Spinal cord (tissue), 10 donors: ENCODE results near the gene GRM5. TPM values are rescaled to one million over a fixed set of nuclear protein-coding genes. Genes with fewer than 3 reads are reported as not detected.

Experiments
- DNase-seq, 6 donors: peaks; one replicate each; pipeline versions ENCODE4 v3.0.0 to v3.0.0-alpha.2; 2013 to 2015; ENCODE audit warnings: low spot score in 6 of 6, low read depth in 4 of 6
- H3K27ac ChIP-seq: one replicate; pipeline ENCODE4 v1.5.1; 2013; ENCODE audit warnings: low read depth, low read length, control low read depth
- H3K27me3 ChIP-seq: one replicate; pipeline ENCODE4 v1.6.1; 2013; ENCODE audit warnings: low read length; ENCODE audit not compliant: control insufficient read depth, insufficient read depth
- H3K36me3 ChIP-seq: one replicate; pipeline ENCODE4 v1.6.1; 2013; ENCODE audit warnings: low read length; ENCODE audit not compliant: control insufficient read depth, insufficient read depth
- H3K4me1 ChIP-seq: one replicate; pipeline ENCODE4 v1.6.1; 2013; ENCODE audit warnings: low read length; ENCODE audit not compliant: control insufficient read depth, insufficient read depth
- H3K4me3 ChIP-seq: one replicate; pipeline ENCODE4 v1.5.1; 2013; ENCODE audit warnings: low read depth, low read length, control low read depth
- H3K9me3 ChIP-seq: one replicate; pipeline ENCODE4 v1.6.1; 2013; ENCODE audit warnings: low read length; ENCODE audit not compliant: control insufficient read depth, insufficient read depth
- WGBS: methylation state at CpG from one replicate; pipeline ENCODE4 v1.1.5; 2013; ENCODE audit warnings: missing lambda C conversion rate; ENCODE audit not compliant: insufficient coverage; 5-methylcytosine and 5-hydroxymethylcytosine counted together
- polyA plus RNA-seq, 2 donors: library from polyadenylated mRNA; unstranded; fragments of 120-200 nt; gene quantifications; one replicate each; pipeline ENCODE4 v1.2.1, GENCODE V29; 2013; ENCODE audit not compliant: insufficient read length in 2 of 2
- total RNA-seq, 2 donors: library from RNA; depleted of rRNA in 1 of 2; stranded (reverse); fragments of 120-200 nt in 1 of 2; fragments of >200 nt in 1 of 2; gene quantifications; one replicate each; pipeline versions ENCODE4 v1.2.3 to v1.2.4, GENCODE V29; 2013 to 2014
- donor health status: healthy.

GRM5 gene
- total and polyA plus RNA-seq, 4 donors, result 19.7 to 104 (median 33.9) TPM

- H3K4me3 ChIP-seq, result no peak overlapping the region
- H3K4me1 ChIP-seq, result no peaks in the 10 kb centered on the region
- 100% methylated on average over 2 of the region's 4 CpGs for WGBS
- no peaks in the 10 kb centered on the region for H3K9me3 ChIP-seq
- DNase-seq, result no peak
- no peaks in the 10 kb centered on the region for H3K36me3 ChIP-seq
- no peak overlapping the region for H3K27ac ChIP-seq
- no peaks in the 10 kb centered on the region for H3K27me3 ChIP-seq
Measured at GRCh38 chr11:88531831-88532230, 534.0 kb downstream of the GRM5 start.

- Histone ChIP-seq H3K9me3 (no peaks in the 10 kb centered on the region), H3K27ac (no peak overlapping the region), H3K36me3 (no peaks in the 10 kb centered on the region), H3K4me3 (no peak overlapping the region), H3K4me1 (no peaks in the 10 kb centered on the region), H3K27me3 (no peaks in the 10 kb centered on the region)
- no peak for DNase-seq
- 100% methylated on average over 1 of the region's 1 CpG for WGBS
Measured at GRCh38 chr11:88529426-88529825, 536.4 kb downstream of the GRM5 start.

GRCh38 chr11:88523386-88524071, 542.3 kb downstream of the GRM5 start:
- no peaks in the 10 kb centered on the region for H3K27me3 ChIP-seq
- H3K36me3 ChIP-seq, result no peaks in the 10 kb centered on the region
- no peak overlapping the region for H3K27ac ChIP-seq
- no peak for DNase-seq
- no peak overlapping the region for H3K4me3 ChIP-seq
- no peaks in the 10 kb centered on the region for H3K4me1 ChIP-seq
- H3K9me3 ChIP-seq, result no peaks in the 10 kb centered on the region

GRCh38 chr11:88522624-88523385, 543.0 kb downstream of the GRM5 start:
- Histone ChIP-seq H3K4me3 (no peak overlapping the region), H3K27ac (no peak overlapping the region), H3K27me3 (no peaks in the 10 kb centered on the region), H3K4me1 (no peaks in the 10 kb centered on the region), H3K36me3 (no peaks in the 10 kb centered on the region), H3K9me3 (no peaks in the 10 kb centered on the region)
- DNase-seq, result no peak
- no CpG with 5 or more reads among the region's 2 CpGs for WGBS

- WGBS, result no CpG with 5 or more reads among the region's 1 CpG
- Histone ChIP-seq H3K4me1 (no peaks in the 10 kb centered on the region), H3K27ac (peak overlapping the region; percentile 20), H3K27me3 (no peaks in the 10 kb centered on the region), H3K4me3 (no peak overlapping the region), H3K36me3 (no peaks in the 10 kb centered on the region), H3K9me3 (no peaks in the 10 kb centered on the region)
- DNase-seq, result peak in 3 of 6 donors; percentile 41 to 75 (median 62)
Measured at GRCh38 chr11:88521799-88522201, 544.0 kb downstream of the GRM5 start.

- H3K27ac ChIP-seq, result peak overlapping the region; percentile 20
- no peaks in the 10 kb centered on the region for H3K36me3 ChIP-seq
- no peak overlapping the region for H3K4me3 ChIP-seq
- H3K27me3 ChIP-seq, result no peaks in the 10 kb centered on the region
- H3K9me3 ChIP-seq, result no peaks in the 10 kb centered on the region
- H3K4me1 ChIP-seq, result no peaks in the 10 kb centered on the region
- no peak for DNase-seq
Measured at GRCh38 chr11:88521399-88521798, 544.4 kb downstream of the GRM5 start.

GRCh38 chr11:88520391-88520790, 545.4 kb downstream of the GRM5 start:
- Histone ChIP-seq H3K27ac (no peak overlapping the region), H3K9me3 (no peaks in the 10 kb centered on the region), H3K27me3 (no peaks in the 10 kb centered on the region), H3K4me3 (no peak overlapping the region), H3K36me3 (no peaks in the 10 kb centered on the region), H3K4me1 (no peaks in the 10 kb centered on the region)
- DNase-seq, result no peak

GRCh38 chr11:88515002-88515401, 550.8 kb downstream of the GRM5 start:
- Histone ChIP-seq H3K4me3 (no peak overlapping the region), H3K27ac (no peak overlapping the region), H3K36me3 (no peaks in the 10 kb centered on the region), H3K27me3 (no peaks in the 10 kb centered on the region), H3K9me3 (no peaks in the 10 kb centered on the region), H3K4me1 (no peaks in the 10 kb centered on the region)
- WGBS, result no CpG with 5 or more reads among the region's 4 CpGs
- DNase-seq, result no peak

- Histone ChIP-seq H3K9me3 (no peaks in the 10 kb centered on the region), H3K27ac (no peak overlapping the region), H3K4me3 (no peak overlapping the region), H3K36me3 (no peaks in the 10 kb centered on the region), H3K27me3 (peaks cover 11% of the 10 kb centered on the region), H3K4me1 (peaks cover 3% of the 10 kb centered on the region)
- WGBS, result 33% methylated on average over 1 of the region's 1 CpG
- no peak for DNase-seq
Measured at GRCh38 chr11:88511006-88511405, 554.8 kb downstream of the GRM5 start.
